GM23338 (cell line): ENCODE measurements around the gene TSC2. TPM values are rescaled to one million over a fixed set of nuclear protein-coding genes. Genes with fewer than 3 reads are reported as not detected.

Source experiments
- CREB1 ChIP-seq: fragments of 250-450 bp; sonication (Bioruptor Pico); IDR thresholded peaks from 2 replicates; pipeline ENCODE4 v1.5.0; 2020; ENCODE audit warnings: low read depth, mild to moderate bottlenecking, moderate library complexity
- EZH2 ChIP-seq: fragments of 200-600 bp; sonication (generic); IDR thresholded peaks from one replicate; pipeline ENCODE4 v1.8.0; 2017; ENCODE audit warnings: antibody characterized with exemption, mild to moderate bottlenecking, low read depth; ENCODE audit not compliant: unreplicated experiment
- EZH2phosphoT487 ChIP-seq: fragments of 200-600 bp; sonication (generic); IDR thresholded peaks from one replicate; pipeline ENCODE4 v1.8.1; 2018; ENCODE audit warnings: antibody characterized with exemption; ENCODE audit not compliant: unreplicated experiment
- NANOG ChIP-seq: IDR thresholded peaks from 2 replicates; pipeline ENCODE4 v1.6.1; 2016; ENCODE audit warnings: antibody characterized with exemption, borderline replicate concordance
- STAT1 ChIP-seq: IDR thresholded peaks from one replicate; pipeline ENCODE4 v1.6.1; 2016; ENCODE audit warnings: antibody characterized with exemption; ENCODE audit not compliant: unreplicated experiment
- polyA plus RNA-seq: library from polyadenylated mRNA; unstranded; fragments of >200 nt; fragmentation: Nextera tagmentation; extraction: Ambion mirVana; gene quantifications from 2 replicates; pipeline ENCODE4 v1.2.1, GENCODE V29; 2016
- total RNA-seq: library from RNA; depleted of rRNA; stranded (reverse); fragments of >200 nt; shearing (Covaris generic); gene quantifications from 2 replicates; pipeline ENCODE4 v1.2.3, GENCODE V29; 2014
- TF ChIP-seq, protein P1 (sequence below): fragments of 250-450 bp; sonication (Bioruptor Pico); IDR thresholded peaks from 2 replicates; pipeline ENCODE4 v1.5.0; 2020; ENCODE audit warnings: mild to moderate bottlenecking, moderate library complexity
- TF ChIP-seq, protein P2 (sequence below): IDR thresholded peaks from 2 replicates; pipeline ENCODE4 v1.6.1; 2016; ENCODE audit warnings: antibody characterized with exemption
- TF ChIP-seq, protein P3 (sequence below), 2 experiments: fragments of 200-600 bp in 1 of 2; sonication (generic) in 1 of 2; conservative IDR thresholded peaks; 2 replicates each; pipeline versions ENCODE4 v1.5.1 to v1.6.1; 2016 to 2017; ENCODE audit warnings: antibody characterized with exemption in 2 of 2, low read depth in 2 of 2, mild to moderate bottlenecking in 2 of 2, moderate library complexity in 1 of 2

The TSC2 gene
- total and polyA plus RNA-seq, 2 experiments from 2014 or later: 40.5 to 93.0 TPM

DNA sequence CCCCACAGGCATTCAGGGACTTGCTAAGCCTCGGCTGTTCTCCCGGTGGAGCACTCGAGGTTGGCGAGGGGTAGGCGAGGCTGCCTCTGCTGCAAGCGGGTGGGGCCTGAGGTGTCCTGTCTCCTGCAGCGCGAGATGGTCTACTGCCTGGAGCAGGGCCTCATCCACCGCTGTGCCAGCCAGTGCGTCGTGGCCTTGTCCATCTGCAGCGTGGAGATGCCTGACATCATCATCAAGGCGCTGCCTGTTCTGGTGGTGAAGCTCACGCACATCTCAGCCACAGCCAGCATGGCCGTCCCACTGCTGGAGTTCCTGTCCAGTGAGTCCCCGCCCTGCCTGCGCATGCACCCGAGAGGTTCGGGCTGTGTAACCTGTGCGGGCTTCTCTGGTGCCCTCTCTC lies 26.3 kb downstream of the TSC2 start (continued):
- TF ChIP-seq, protein P1, sequence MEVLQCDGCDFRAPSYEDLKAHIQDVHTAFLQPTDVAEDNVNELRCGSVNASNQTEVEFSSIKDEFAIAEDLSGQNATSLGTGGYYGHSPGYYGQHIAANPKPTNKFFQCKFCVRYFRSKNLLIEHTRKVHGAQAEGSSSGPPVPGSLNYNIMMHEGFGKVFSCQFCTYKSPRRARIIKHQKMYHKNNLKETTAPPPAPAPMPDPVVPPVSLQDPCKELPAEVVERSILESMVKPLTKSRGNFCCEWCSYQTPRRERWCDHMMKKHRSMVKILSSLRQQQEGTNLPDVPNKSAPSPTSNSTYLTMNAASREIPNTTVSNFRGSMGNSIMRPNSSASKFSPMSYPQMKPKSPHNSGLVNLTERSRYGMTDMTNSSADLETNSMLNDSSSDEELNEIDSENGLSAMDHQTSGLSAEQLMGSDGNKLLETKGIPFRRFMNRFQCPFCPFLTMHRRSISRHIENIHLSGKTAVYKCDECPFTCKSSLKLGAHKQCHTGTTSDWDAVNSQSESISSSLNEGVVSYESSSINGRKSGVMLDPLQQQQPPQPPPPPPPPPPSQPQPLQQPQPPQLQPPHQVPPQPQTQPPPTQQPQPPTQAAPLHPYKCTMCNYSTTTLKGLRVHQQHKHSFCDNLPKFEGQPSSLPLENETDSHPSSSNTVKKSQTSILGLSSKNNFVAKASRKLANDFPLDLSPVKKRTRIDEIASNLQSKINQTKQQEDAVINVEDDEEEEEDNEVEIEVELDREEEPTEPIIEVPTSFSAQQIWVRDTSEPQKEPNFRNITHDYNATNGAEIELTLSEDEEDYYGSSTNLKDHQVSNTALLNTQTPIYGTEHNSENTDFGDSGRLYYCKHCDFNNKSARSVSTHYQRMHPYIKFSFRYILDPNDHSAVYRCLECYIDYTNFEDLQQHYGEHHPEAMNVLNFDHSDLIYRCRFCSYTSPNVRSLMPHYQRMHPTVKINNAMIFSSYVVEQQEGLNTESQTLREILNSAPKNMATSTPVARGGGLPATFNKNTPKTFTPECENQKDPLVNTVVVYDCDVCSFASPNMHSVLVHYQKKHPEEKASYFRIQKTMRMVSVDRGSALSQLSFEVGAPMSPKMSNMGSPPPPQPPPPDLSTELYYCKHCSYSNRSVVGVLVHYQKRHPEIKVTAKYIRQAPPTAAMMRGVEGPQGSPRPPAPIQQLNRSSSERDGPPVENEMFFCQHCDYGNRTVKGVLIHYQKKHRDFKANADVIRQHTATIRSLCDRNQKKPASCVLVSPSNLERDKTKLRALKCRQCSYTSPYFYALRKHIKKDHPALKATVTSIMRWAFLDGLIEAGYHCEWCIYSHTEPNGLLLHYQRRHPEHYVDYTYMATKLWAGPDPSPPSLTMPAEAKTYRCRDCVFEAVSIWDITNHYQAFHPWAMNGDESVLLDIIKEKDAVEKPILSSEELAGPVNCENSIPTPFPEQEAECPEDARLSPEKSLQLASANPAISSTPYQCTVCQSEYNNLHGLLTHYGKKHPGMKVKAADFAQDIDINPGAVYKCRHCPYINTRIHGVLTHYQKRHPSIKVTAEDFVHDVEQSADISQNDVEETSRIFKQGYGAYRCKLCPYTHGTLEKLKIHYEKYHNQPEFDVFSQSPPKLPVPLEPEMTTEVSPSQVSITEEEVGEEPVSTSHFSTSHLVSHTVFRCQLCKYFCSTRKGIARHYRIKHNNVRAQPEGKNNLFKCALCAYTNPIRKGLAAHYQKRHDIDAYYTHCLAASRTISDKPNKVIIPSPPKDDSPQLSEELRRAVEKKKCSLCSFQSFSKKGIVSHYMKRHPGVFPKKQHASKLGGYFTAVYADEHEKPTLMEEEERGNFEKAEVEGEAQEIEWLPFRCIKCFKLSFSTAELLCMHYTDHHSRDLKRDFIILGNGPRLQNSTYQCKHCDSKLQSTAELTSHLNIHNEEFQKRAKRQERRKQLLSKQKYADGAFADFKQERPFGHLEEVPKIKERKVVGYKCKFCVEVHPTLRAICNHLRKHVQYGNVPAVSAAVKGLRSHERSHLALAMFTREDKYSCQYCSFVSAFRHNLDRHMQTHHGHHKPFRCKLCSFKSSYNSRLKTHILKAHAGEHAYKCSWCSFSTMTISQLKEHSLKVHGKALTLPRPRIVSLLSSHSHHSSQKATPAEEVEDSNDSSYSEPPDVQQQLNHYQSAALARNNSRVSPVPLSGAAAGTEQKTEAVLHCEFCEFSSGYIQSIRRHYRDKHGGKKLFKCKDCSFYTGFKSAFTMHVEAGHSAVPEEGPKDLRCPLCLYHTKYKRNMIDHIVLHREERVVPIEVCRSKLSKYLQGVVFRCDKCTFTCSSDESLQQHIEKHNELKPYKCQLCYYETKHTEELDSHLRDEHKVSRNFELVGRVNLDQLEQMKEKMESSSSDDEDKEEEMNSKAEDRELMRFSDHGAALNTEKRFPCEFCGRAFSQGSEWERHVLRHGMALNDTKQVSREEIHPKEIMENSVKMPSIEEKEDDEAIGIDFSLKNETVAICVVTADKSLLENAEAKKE: no peak
- TF ChIP-seq CREB1 (no peak), EZH2 (no peak), NANOG (no peak), STAT1 (no peak), EZH2phosphoT487 (no peak)
- TF ChIP-seq, protein P2, sequence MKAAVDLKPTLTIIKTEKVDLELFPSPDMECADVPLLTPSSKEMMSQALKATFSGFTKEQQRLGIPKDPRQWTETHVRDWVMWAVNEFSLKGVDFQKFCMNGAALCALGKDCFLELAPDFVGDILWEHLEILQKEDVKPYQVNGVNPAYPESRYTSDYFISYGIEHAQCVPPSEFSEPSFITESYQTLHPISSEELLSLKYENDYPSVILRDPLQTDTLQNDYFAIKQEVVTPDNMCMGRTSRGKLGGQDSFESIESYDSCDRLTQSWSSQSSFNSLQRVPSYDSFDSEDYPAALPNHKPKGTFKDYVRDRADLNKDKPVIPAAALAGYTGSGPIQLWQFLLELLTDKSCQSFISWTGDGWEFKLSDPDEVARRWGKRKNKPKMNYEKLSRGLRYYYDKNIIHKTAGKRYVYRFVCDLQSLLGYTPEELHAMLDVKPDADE: no peak
- TF ChIP-seq, protein P3, sequence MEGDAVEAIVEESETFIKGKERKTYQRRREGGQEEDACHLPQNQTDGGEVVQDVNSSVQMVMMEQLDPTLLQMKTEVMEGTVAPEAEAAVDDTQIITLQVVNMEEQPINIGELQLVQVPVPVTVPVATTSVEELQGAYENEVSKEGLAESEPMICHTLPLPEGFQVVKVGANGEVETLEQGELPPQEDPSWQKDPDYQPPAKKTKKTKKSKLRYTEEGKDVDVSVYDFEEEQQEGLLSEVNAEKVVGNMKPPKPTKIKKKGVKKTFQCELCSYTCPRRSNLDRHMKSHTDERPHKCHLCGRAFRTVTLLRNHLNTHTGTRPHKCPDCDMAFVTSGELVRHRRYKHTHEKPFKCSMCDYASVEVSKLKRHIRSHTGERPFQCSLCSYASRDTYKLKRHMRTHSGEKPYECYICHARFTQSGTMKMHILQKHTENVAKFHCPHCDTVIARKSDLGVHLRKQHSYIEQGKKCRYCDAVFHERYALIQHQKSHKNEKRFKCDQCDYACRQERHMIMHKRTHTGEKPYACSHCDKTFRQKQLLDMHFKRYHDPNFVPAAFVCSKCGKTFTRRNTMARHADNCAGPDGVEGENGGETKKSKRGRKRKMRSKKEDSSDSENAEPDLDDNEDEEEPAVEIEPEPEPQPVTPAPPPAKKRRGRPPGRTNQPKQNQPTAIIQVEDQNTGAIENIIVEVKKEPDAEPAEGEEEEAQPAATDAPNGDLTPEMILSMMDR (conservative IDR thresholded peaks at IDR 0.05; ENCODE audit: low read depth in 2 of 2): no peak
